HS-5 (cell line): ENCODE measurements around the gene SLC12A2.
A peak's percentile ranks its signal among the peaks of the same experiment; 100 is the strongest.

Experiments
- DNase-seq: peaks from one replicate; pipeline ENCODE4 v3.0.0-alpha.2; 2012; ENCODE audit warnings: low read depth

SLC12A2 gene

DNA sequence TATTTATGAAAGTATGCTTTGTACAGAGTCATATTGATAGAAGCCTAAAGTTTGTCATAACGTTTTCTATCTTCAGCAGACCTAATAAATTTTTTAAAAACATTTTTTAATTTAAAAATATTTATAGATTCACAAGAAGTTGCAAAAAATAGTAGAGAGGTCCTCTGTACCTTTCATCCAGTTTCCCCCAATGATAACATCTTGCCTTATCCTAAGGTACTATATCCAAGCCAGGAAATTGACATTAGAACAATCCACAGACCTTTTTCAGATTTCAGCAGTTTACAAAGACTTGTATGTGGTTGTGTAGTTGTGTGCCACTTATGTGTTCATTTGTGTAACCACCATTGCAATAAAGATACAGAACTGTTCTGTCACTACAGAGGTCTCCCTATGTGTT, 88.5 kb downstream of the SLC12A2 start:
- no peak for DNase-seq

DNA sequence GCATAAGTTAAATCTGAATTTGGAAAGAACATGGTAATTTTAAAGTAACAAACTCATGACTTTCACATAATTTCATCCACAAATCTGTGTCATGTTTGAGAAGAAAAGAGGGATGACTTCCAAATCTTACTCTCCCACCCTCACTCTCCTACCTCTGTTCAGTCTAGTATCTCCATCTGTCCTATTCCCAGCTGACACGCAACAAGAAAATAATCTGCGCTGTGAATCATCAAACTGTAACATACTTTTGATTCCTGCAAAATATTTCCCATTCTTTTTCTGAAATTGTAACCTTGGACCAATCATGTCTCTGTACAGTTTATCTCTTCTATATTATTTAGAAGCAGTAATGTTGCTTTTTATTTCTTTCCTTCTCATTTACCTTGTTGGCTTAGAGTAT, 91.4 kb downstream of the SLC12A2 start:
- DNase-seq, result no peak

DNA sequence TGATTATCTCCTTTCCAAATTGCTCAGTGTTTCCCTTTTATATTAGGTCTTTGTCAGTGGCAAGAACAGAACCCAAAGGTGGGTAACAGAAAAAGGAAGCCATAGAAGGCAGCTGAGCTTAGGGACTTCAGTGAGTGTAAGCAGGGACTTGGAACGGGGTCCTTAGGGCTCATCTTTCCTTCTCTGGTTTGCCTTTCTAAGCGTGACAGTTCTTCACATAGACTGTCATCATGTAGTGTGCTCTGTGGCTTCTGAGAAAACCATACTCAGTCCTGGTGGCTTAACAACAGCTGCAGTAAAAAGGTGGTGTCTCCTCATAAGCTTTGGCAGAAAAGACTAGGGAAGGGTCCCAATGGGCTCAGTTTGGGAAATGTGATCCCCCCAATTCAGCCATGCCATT, 108.8 kb downstream of the SLC12A2 start:
- no peak for DNase-seq

- no peak for DNase-seq
These were observed 110.3 kb downstream of the SLC12A2 start for GRCh38 chr5:128193665-128194390.

GRCh38 chr5:128195316-128195715, 111.8 kb downstream of the SLC12A2 start:
- DNase-seq, result no peak

GRCh38 chr5:128196080-128196479, 112.5 kb downstream of the SLC12A2 start:
- DNase-seq, result no peak

GRCh38 chr5:128196791-128197190, 113.2 kb downstream of the SLC12A2 start:
- no peak for DNase-seq

DNA sequence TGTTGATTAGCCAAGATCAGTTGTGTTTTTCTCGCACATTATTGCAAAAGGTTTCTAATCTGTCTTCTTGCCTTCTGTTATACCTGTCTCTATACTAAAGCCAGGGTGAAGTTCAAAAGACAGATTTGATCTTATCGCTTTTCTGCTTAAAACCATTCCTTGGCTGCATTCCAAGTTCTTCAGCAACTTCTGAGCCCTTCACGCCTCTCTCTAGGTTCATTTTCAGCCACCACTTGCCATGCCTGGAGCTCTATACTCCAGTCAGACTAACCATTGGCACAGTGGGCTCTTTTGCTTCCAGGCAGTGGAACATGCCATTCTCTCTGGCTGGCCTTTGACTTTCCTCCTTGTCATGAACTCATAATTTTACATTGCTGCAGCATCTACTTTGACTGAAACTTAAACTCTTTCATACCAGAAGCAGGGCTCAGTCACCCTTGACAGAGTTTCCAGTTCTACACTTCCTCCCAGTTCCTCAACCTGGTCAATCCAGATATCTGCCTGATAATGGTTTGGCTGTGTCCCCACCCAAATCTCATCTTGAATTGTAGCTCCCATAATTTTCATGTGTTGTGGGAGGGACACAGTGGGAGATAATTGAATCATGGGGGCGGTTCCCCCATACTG, 114.4 kb downstream of the SLC12A2 start:
- no peak for DNase-seq

DNA sequence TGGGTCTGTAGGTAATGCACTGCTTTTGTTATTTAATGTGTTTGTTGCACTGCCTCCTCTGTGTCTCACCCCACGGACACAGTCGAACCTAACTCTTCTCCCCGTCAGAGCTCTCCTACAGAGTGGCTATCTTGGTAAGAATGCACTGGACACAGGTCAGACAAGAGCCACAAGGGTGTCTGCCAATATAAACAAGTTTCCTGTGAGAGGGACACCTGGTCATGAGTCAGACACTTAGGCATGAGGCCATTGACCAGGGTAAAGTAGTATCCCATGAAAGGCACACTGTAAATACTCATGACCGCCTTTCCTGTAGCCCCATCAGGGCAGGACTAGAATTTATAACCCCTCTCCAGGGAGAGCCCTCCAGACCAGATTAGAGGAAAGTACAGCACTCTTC, 115.5 kb downstream of the SLC12A2 start:
- DNase-seq, result peak; percentile 15

- DNase-seq, result no peak
These were observed 116.0 kb downstream of the SLC12A2 start for GRCh38 chr5:128199611-128200010.

- peak; percentile 16 for DNase-seq
These were observed 117.7 kb downstream of the SLC12A2 start for GRCh38 chr5:128201065-128201926.

DNA sequence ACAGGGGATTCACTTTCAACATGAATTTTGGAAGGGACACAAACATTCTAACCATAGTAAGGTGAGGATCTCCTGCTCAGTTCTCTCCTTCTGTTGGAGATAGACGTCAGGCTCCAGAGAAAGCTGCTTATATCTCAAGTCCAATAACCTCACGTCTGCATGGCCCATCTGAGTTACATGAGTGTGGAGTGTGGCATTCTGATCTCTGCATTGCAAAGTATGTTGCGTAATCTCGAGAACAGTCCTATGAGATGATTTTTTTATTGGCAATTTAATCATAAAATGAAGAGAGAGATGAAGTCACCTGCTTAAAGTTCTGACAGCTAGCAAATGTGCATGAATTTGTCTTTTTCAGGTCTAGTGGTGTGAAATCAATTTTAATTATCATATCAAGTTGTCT, 118.8 kb downstream of the SLC12A2 start:
- no peak for DNase-seq

- DNase-seq, result no peak
These were observed 124.9 kb downstream of the SLC12A2 start for GRCh38 chr5:128208436-128208835.

DNA sequence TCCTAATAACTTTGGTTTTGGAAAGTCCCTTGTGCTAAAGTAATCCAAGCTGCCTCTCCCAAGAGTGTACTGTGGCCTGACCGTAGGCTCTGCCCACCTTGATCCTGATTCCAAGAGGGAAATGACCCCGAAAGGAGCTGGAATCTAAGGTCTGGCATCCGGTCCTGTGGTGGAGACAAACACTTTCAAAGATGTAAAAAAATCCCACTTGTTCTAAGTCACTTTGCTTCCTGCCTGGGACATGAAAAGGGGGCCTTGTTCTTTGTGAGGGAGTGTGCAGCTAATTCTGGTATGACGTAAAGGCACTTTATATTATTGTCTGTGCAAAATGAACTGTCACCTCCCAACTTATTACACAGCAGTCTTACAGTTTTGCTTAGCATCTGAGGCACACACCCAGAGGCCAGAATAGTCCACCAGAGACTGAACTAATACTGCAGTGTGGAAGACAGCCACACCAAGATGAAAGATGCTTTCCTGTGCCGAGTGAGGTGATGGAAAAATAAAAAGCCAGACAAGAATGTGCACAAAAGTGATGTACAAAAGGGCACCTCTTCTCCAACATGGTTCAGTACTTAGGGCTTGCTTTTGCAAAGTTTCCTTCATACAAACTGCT, 128.7 kb downstream of the SLC12A2 start:
- no peak for DNase-seq

GRCh38 chr5:128213340-128213739, 129.8 kb downstream of the SLC12A2 start:
- peak; percentile 34 for DNase-seq

GRCh38 chr5:128213833-128214232, 130.3 kb downstream of the SLC12A2 start:
- no peak for DNase-seq

- no peak for DNase-seq
These were observed 132.7 kb downstream of the SLC12A2 start for GRCh38 chr5:128216285-128216684.

- peak; percentile 84 for DNase-seq
These were observed 133.4 kb downstream of the SLC12A2 start for GRCh38 chr5:128216860-128217531.

DNA sequence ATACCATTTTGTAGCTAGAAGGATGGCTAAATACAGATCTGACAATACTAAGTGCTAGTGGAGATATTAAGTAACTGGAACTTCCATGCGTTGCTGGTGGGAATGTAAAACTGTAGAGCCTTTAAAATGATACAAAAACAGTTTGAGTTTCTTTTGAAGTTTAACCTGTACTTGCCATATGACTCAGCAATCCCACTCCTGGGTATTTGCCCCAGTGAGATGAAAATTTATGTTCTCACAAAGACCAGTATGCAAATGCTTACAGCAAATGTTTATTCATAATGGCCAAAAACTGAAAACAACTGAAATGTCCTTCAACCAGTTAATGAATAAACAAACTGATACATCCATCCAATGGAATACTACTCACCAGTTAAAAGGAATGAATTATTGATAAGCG, 137.3 kb downstream of the SLC12A2 start:
- no peak for DNase-seq

GRCh38 chr5:128224336-128224735, 140.8 kb downstream of the SLC12A2 start:
- DNase-seq, result no peak

- no peak for DNase-seq
These were observed 141.9 kb downstream of the SLC12A2 start for GRCh38 chr5:128225245-128226030.
